Mucosa of descending colon (tissue), 3 donors: ENCODE results near the gene SMC2. TPM values are rescaled to one million over a fixed set of nuclear protein-coding genes. Genes with fewer than 3 reads are reported as not detected.

ENCODE experiments used
- ATAC-seq: fragments of 200-7000 bp; cut with Tn5 transposase; one replicate; pipeline ENCODE4 v1.9.1; 2020; ENCODE audit warnings: mild to moderate bottlenecking, moderate library complexity
- DNase-seq, 3 donors: peaks; one replicate each; pipeline ENCODE4 v3.0.0-alpha.2; 2020
- H3K36me3 ChIP-seq: fragments of 200-600 bp; one replicate; pipeline ENCODE4 v1.8.0; 2021; ENCODE audit warnings: low read depth, mild to moderate bottlenecking
- H3K4me1 ChIP-seq: fragments of 200-600 bp; one replicate; pipeline ENCODE4 v1.8.0; 2021; ENCODE audit warnings: low read depth, mild to moderate bottlenecking
- H3K4me3 ChIP-seq: fragments of 200-600 bp; one replicate; pipeline ENCODE4 v1.8.0; 2021; ENCODE audit warnings: mild to moderate bottlenecking
- H3K9me3 ChIP-seq: fragments of 200-600 bp; one replicate; pipeline ENCODE4 v1.8.0; 2021; ENCODE audit warnings: mild to moderate bottlenecking
- CTCF ChIP-seq: fragments of 200-600 bp; IDR thresholded peaks from one replicate; pipeline ENCODE4 v1.8.0; 2022; ENCODE audit warnings: antibody characterized with exemption, mild to moderate bottlenecking
- intact Hi-C, 2 donors: fragments of 100-400 bp; cut with DNase I in 1 of 2; cut with micrococcal nuclease in 1 of 2; formaldehyde crosslinking; loops; one replicate each; pipeline versions ENCODE4 v1.11.0 to v1.11.1; 2022; cut with DNase I, micrococcal nuclease
- long read RNA-seq, 2 donors: library from polyadenylated mRNA; unstranded; transcript quantifications; one replicate each; pipeline ENCODE4 v2.0.0, GENCODE V29; 2019 to 2021
- total RNA-seq, 3 donors: library from RNA; stranded (reverse); fragmentation: NEBNext Ultra II Directional in 2 of 3; extraction: Animal tissue kit (Norgen Biotek cat#: 25700) in 2 of 3; gene quantifications; one replicate each; pipeline versions ENCODE4 v1.2.1 to v1.2.4, GENCODE V29; 2021 to 2023
- donor health status: DM: no; HTN: no; CAD: no; lungs with moderate emphysema.
- donor health status: DM: no; HTN: no; CAD: no.
- donor health status: DM: no; HTN: yes; CAD: no.

SMC2 gene
- 10 to 100 TPM in 1 of 3 donors, 1 to 10 TPM in 2; 6.6 to 15.1 (median 8.8) TPM for total RNA-seq
- long read RNA-seq, donor 1, full-length matches to known transcripts, result 2 of 6 reads
- long read RNA-seq, donor 1, partial matches to known transcripts, result 3 of 6 reads
- long read RNA-seq, donor 1, other reads (novel, unspliced or antisense), result 1 of 6 reads
- long read RNA-seq, donor 2, partial matches to known transcripts, result 7 of 13 reads
- long read RNA-seq, donor 2, other reads (novel, unspliced or antisense), result 6 of 13 reads

DNA sequence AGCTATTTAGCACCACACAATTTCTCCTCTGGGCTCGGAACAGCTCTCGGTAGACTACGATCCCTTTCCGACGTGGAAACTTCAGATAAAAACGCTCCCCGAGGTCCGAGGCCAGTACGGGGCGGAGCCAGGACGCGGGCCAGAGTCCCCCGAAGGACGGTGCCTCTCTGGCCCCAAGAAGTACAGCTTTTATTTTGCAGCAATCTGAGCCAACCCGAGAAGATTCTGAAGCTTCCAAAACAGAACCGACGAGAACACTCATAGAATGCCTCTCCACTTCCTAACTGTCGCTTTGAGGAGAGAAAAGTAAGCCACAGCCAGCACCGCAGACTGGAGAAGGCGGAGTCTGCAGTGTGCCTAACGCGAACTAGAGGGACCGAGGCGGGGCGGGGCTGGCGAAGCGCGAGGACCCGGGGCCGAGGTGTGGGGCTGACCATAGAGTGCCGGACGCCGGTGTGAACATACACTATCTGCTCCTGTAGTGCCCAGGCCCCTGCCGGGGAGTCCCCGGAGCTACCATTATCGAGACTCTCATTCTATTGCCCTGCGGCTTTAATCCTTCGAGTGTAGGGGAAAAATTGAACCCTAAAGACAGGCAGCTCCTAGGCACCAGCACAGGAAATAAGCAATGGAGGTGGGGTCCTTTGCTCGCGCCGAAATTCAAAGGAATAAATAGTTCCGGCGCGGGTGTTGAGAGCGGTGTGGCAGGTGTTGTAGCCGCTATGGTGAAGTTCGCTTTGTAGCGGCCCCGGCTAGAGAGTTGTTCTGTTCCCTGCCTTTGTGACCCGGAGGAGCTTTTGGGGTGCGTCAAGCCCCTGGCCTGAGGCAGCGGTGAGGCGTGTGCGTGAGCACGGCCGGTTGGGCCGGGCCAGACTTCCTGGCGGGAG is at the start of gene SMC2:
Gene SMC2 (plus strand): TSS at position 663 of the 887 bp plus-strand sequence. CDS start 1,076 bp downstream, outside the sequence.
- Histone ChIP-seq H3K4me1 (peaks cover 14% of the 10 kb centered on the region), H3K9me3 (no peaks in the 10 kb centered on the region), H3K4me3 (peak within 1 kb of the TSS; percentile 50), H3K36me3 (no peaks in the 10 kb centered on the region)
- DNase-seq (peak; percentile 95 to 96 (median 96)), ATAC-seq (peak; percentile 92)
- no peak for TF ChIP-seq CTCF
- intact Hi-C loops, result no loop called here

GRCh38 chr9:104068546-104068945 is 25.6 kb upstream of the SMC2 start:
- ATAC-seq, result no peak
- H3K4me1 ChIP-seq, result no peaks in the 10 kb centered on the region
- H3K36me3 ChIP-seq, result no peaks in the 10 kb centered on the region

DNA sequence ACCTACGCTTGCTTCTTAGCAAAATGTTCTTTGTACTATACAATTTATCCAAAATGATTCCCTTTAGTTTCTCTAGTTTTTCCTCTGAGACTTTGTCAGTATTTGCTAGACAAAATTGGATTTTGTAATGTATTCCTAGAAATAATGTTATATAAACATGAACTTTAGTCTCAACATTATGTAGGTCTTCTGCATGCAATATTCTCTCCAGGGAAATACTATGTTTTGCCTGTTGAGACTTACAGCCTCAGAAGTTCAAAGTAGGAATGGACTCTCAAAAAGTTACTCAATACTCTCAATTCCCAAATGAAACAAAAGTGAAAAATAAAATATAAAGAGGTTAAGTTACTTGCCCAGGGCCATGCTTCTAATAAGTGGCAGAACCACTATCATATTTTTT is 24.8 kb upstream of the SMC2 start:
- no peaks in the 10 kb centered on the region for H3K4me1 ChIP-seq
- no peaks in the 10 kb centered on the region for H3K36me3 ChIP-seq
- intact Hi-C loops, result no loop called here
- no peaks in the 10 kb centered on the region for H3K9me3 ChIP-seq
- DNase-seq, result no peak
- no peak for TF ChIP-seq CTCF
- no peak for ATAC-seq
- no peak overlapping the region for H3K4me3 ChIP-seq

More at GRCh38 chr9:104068546-104068945, 25.6 kb upstream of the SMC2 start:
- intact Hi-C loops, result no loop called here
- no peaks in the 10 kb centered on the region for H3K9me3 ChIP-seq
- H3K4me3 ChIP-seq, result no peak overlapping the region
- no peak for TF ChIP-seq CTCF
- no peak for DNase-seq

DNA sequence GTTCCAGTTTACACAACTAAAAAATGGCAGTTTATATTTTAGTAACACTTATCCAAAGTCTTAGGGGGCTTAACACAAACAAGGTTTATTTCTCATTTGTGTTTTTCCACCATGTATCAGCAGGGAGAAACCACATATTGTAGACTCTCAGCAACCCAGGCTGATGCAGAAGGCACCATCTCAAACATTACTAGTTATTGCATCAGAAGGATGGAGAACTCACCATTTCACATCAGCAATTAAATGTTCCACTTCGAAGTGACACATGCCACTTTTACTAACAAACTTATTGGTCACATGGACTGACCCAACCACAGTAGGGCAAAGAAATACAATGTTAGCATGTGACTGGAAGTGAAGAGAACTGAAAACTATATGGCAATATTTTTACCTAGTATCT is 22.5 kb upstream of the SMC2 start:
- intact Hi-C loops, result no loop called here
- no peak for TF ChIP-seq CTCF
- ATAC-seq (no peak), DNase-seq (no peak)
- Histone ChIP-seq H3K4me3 (no peak overlapping the region), H3K4me1 (no peaks in the 10 kb centered on the region), H3K9me3 (no peaks in the 10 kb centered on the region), H3K36me3 (no peaks in the 10 kb centered on the region)

DNA sequence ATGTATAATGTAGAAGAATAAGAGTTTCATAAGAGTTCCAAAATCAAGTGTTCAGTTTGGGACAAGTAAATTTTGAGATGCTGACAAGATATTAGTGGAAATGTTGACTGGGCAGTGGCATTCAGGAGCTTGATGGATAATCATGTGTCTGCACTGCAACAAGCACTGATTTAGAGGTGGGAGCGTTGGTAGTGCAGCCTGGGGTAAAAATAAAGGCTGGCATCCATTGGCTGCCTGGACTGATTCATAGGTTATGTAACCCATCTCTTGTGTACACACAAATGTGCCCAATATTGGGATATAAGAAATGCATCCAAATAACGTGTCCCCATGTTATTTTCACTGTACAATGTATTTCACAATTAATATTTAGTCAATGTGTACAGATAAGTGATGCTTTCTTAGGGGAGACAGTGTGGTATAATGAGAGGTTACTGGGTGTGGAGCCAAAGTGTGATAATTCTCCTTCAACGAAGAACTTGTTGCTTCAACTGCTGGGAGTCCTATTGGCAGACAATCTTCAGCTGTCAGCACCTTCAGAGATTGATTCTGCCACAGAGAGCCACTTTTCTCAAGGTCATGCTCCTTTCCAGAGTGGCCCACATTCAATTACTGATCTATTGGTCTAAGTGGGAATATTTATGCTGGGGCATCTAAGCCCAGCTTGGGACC is 20.9 kb upstream of the SMC2 start:
- Histone ChIP-seq H3K36me3 (no peaks in the 10 kb centered on the region), H3K4me3 (no peak overlapping the region), H3K4me1 (no peaks in the 10 kb centered on the region), H3K9me3 (no peaks in the 10 kb centered on the region)
- DNase-seq (no peak), ATAC-seq (no peak)
- TF ChIP-seq CTCF, result no peak
- intact Hi-C loops, result no loop called here
